Medulla oblongata (tissue), 1 donor: Measurements from ENCODE around the gene SLC27A3.

Source experiments
- DNase-seq: peaks from one replicate; pipeline ENCODE4 v3.0.0-alpha.2; 2015; ENCODE audit errors: extremely low spot score

Gene SLC27A3

DNA sequence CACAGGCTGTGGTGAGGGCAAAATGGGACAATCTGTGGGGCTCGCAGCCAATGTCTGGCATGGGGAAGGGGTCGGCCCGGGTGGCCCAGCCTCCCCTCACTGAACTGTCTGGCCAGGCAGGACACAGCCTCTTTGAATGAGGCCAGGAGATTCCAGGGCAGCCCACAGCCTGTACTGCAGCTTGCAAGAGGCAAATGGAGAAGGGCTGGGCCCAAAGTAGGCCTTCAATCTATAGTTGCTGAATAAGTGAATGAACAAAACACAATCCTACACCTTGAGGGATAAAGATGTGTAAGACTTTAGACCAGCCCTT is 23.2 kb downstream of the SLC27A3 start:
- no peak for DNase-seq

DNA sequence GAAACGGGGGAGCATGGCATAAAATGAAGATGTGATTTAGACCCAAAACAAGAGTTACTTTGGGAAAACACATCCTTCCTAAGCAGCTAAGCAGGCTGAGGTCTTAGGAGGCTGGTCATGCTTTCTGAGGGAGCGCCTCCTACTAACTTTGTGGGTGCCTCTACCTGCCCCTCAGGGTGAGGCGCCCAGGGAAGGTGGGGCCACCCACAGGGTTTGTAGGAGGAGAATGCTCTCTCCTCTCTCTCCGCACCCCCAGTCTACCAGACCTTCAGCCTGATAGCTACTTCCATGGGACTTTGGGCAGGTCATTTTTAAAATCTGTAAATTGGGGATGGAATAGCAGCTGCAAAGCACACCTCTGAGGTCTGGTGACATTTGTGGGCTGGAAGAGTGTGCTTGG is 23.8 kb downstream of the SLC27A3 start:
- no peak for DNase-seq

DNA sequence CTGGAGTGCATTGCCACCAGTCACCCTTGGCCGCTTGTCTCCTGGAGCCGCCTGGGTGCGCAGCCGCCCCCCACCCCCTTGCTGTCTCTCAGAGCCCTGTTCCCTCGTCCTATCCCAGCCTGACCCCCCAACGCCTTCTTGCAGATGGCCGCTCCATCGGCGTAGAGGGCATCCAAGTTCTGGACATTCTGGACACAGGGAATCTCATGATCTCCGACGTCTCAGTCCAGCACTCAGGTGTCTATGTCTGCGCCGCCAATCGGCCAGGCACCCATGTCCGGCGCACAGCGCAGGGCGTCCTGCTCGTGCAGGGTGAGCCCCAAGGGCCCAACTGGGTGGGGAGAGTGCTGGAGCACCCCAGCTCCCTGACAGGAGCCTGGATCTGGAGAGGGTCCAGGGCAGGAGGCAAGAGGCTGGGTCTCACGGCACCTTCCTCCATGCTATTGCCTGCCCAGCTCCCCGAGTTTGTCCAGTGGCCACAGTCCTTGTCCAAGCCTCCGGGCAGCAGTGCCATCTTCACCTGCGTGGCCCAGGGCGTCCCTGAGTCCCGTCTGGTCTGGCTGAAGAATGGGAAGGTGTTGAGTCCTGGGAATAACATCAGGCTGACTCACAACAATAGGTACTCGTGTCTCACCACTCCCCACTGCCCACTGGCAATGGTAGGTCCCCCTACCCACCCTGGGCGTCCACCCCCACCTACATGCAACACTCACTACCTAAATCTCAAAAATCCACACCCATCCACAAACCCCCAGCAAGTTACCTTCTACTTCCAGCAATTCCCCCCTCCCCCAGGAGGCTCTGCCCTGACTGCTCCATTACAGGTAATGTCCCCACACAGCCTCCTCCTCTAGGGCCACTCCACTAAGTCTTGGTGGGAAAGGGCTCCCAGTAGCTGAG is 24.6 kb downstream of the SLC27A3 start:
- no peak for DNase-seq

DNA sequence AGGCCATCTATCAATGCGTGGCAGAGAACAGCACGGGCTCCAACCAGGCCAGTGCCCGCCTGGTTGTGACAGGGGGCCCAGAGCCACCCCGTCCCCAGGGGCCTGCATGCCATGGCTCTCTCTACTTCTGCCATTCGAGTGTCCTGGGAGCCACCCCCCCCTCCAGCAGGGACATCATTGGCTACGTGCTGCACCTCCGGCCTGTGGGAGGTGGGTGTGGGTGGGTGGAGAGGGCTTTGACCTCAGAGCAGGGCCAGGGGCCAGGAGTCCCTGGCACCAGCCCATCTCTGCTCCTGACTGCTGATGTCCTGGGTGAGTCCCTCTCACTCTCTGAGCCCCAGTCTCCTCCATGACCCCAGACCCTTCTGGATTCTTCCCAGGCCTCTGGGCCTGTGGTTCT is 25.3 kb downstream of the SLC27A3 start:
- no peak for DNase-seq

DNA sequence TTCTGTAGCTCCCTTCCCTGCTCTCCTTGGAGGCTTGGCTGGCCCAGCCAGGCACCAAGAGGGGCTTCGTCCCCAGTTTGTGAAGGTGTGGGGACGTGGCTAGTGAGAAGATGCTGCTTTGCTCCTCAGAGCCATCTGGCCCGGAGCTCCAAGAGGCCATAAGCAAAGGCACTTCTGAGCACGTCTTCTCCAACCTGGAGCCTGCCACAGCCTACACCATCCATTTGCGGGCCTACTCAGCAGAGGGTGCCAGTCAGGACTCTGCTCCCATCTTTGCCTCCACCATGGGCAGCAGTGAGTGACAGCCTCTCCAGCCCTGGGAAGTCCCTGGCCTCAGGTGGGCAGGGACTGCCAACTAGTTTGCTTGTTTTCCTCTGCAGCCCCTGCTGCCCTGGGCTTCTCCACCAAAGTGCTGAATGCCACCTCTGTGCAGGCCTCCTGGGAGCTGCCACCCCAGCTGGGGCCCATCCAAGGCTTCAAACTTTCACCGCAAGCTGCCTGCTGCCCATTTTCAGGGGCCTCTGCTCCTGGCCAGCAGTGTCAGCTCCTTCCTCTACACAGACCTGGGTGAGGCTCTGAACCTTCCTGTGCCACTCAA is 25.9 kb downstream of the SLC27A3 start:
- no peak for DNase-seq

DNA sequence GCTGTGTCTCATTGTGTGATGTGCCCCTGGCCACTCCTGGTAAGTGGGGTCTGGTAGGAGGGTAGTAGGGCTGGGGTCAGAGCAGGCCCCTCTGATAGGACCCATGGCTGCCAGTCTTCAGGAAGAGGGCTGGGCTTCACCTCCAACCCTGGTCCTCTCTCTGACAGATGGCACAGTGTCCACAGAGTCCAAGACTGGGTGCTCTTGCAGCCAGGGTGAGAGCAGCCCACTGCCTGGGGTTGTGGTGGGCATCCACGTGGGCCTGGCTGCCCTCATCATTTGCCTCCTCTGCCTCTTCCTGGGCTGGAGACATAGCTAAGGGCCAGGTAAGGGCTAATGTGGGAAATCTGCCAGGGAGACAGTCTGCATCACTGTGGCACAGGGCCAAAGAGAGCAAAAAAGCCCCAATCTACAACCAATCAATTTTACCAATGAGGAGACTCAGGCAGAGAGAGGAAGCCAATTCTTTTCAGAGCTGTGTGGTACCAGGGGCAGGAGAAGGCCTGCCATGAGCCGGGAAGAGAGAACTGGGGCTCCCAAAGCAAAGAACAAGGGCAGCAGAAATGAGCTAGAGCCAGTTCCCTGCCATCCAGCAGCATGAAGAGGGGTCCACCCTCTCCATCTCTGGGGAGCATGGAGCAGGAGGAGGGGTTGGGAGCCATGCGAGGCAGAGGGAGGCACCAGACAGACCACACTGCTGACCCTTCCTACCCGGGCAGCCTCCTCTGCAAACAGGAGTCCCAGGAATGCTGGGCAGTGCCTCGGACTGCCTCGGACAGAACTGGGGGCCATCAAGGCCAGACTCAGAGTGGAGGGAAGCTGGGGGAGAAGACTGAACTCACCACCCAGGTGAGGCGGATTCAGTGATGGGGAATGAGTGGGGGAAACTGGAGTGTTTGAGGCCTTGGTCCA is 26.8 kb downstream of the SLC27A3 start:
- no peak for DNase-seq

DNA sequence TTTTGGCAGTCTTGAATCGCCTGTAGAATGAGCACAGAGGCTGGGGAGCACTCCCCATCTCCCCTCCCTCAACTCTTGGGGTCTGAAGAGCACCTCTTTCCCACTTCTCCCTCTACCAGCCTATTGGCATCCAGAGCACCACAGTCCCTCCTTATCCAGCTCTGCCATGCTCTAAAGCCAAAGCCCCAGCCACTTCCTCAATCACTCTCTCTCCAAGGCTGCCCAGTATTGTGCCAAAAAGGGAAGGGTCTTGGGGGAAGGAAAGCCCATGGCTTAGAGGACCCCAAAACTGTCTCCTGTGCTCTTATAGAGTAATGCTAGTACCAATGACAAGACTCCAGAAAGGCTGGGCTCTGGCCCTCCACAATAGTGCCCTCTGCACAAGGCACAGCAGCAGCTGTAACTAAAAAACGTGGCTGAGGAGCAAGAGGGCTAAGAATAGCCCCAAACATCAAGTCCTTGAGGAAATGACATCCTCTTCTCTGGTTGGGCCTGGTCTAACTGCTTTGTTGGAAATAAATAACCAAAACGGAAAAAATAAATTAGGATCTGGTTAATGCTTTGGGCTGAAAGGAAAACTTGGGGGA is 28.4 kb downstream of the SLC27A3 start:
- DNase-seq = no peak

DNA sequence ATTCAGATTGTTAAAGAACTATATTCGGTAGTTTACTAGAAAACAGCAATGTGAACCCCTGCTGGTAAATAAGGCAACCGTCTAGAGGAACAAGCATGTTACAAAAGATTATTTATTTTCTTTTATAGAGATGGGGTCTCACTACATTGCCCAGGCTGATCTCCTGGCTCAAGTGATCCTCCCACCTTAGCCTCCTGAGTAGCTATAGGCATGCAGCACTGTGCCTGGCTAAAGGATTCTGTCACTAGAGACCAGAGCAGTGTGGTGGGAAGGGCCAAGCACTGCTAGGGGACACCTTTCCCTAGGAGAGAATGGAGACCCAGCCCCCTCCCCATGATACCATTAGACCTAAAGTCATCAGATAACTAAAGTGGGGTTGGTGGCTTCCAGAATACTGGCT is 28.9 kb downstream of the SLC27A3 start:
- DNase-seq = no peak

DNA sequence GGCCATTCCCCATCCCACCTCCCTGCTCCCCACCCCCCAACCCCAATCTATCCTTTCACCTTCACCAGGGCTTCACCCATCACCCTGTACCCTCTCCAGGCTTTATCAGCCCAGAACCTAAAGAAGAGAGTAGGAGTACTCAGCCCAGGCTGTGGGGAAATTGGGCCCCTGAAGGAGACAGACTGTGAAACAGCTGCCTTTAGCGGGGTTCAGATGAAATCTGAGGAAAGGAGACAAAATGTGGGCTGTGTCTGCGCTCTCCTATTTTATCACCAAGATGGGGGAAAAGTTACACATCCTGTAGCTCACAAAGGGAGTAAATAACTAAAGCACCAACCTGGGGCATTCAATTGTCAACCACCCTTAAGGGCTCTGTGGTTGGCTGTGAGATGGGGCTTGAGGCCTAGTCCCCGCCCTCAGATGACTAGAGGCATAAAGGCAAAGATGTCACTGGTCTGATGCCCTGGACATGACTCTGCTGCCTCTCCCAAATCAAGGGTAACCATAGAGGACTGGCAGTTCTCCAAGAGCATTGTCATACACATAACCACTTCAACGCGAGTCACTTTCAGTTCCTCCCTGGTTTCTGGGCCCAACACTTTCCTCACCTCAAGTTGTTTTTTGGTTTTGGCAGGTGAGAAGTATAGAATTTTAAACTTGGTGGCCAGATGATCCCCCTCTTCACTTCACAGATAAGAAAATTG is 30.0 kb downstream of the SLC27A3 start:
- DNase-seq = peak; percentile 74

DNA sequence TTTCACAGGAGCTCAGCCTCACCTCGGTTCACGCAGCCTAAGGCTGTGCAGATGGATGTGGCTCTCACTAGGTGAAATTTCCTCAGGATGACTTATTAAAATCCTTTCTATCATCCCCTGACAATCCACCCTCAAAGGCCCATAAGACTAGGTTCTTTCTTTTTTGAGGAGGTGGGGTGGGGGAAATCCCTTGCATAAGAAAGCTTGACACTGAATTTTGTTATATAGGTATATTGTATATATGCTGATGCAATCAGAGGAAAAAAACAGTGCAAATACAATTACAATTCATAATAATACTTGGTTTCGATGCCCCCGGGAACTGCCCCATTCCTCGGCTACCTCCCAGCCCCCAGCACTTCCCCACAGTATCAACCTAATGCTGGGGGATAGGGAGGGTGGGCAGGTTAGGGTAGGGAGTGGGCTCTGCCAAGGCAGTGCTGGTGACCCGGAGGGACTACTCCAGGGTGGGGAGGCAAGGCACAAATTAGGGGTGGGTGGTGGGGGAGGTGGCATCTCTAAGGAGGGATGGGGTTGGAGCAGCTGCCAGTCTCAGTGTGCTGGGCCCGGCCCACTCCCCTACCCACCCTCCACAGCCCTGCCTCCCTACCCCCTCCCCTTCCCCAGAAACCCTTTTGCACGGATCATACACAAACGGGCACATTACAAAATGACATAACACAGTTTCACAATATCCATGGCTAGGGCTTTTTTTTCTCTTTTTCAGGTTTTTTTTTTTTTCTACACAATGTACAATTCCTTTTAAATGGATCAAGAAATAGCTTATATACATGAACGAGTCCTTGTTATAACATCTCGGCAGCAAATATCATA is 30.9 kb downstream of the SLC27A3 start:
- DNase-seq = no peak

DNA sequence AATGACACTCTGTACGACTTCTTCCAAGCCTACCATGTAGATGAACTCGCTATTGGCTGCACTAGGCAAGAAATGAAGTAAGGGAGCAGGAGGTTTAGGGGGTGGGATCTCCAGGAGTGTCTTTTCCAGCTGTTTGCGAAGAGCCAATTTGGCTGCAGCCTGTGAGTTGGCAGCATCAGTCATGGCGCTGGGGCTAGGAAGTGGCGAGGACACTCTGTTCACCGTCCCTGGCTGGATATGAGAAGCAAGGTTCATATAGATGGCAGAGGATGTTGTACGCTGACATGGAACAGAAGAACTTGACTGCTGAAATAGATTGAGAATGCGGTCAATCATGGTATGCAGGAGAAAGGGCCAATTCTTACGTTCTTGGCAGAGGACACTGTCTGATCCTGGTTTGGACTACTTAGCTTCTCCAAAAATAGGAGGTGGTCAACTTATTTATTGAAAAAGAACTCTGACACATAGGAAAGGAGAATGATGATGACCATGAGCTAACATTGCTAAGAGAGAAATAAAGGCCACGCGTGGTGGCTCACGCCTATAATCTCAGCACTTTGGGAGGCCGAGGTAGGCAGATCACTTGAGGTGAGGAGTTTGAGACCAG is 41.2 kb downstream of the SLC27A3 start:
- DNase-seq = no peak

DNA sequence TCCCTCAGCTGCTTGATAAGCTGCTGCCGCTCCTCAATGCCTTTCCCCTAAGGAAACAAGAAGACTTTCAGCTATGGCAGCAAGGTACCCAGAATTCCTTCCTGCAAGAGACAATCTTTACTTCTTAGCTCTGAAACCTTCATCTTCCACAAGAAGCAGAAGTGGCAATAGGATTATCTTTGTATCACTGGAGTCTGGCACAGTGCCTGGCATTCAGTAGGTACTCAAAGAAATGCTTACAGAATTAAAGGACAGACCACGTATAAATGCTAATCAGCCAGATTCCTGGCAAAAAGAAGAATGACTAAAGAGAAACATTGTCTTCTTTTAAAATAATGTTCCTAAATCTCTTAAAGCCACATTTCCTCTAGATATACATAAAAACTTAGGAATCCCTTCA is 43.7 kb downstream of the SLC27A3 start:
- no peak for DNase-seq

DNA sequence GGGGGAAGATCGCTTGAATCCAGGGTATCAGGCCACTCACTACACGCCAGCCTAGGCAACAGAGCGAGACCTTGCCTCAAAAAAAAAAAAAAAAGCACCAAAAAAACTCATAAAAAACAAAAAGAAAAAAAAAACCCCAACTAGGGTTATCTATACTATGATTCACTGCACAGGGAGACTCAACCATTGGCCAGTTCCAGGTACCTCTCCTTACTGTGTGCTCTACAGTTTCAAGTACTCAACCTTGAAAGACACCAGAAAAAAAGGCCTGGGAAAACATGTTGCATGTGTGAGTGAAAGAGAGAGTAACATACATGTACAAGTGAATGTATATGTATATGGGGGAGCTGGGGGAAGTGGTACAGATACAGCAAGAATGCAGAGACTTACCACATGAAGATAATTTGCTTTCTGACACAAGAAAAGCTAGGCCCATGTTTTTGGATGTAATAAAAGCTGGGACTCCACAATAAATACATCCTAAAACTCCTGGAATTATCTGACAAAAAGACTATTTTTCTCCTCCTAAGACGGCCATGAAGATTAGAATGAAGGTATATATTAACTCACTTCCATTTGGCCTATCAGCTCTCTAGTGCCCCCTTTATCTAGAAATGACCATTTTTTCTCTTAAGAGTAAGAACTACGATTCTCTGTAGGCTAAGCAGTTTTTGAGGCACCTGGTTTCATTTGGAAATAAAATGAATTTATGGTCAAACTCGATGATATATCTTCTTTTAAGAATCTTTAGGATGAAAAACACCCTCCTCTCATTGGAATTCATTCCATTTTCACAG is 52.2 kb downstream of the SLC27A3 start:
- DNase-seq = no peak
